HepG2 (cell line): ENCODE data around the gene PTPRD. TPM values are rescaled to one million over a fixed set of nuclear protein-coding genes. Genes with fewer than 3 reads are reported as not detected.

Experiments
- ATAC-seq: fragments of 200-7000 bp; cut with Tn5 transposase; 3 replicates; pipeline ENCODE4 v1.9.1; 2020; ENCODE audit warnings: mild to moderate bottlenecking, moderate library complexity
- BruUV-seq: library from RNA; stranded (reverse); fragments of 400-500 nt; replicated peaks from 2 replicates; lab custom pipeline; 2021; lab: Mats Ljungman, UMichigan
- CTCF ChIA-PET: fragments of 300-600 bp; formaldehyde crosslinking; extraction: SDS; loops from one replicate; lab custom pipeline; 2021; ENCODE audit warnings: low total read pairs, inconsistent platforms, low intra/inter-chr PET ratio; lab: Yijun Ruan, JAX
- POLR2A ChIA-PET: fragments of 350-600 bp; sonication (Branson Sonifier 250); formaldehyde crosslinking; loops from one replicate; lab custom pipeline; 2020; ENCODE audit warnings: antibody characterized with exemption, inconsistent platforms; lab: Yijun Ruan, JAX
- DNase-seq: peaks from one replicate; pipeline ENCODE4 v3.0.0-alpha.2; 2015; ENCODE audit warnings: low spot score
- FAIRE-seq: peaks from 3 replicates; lab custom pipeline; 2011; peaks lifted over from hg19 to GRCh38; lab: Jason Lieb, UNC
- H2AFZ ChIP-seq: one replicate; pipeline ENCODE4 v1.6.1; 2011; ENCODE audit warnings: low read length, inconsistent platforms
- H3K27ac ChIP-seq: fragments of 300-600 bp; 3 replicates; pipeline ENCODE4 v1.8.0; 2011; ENCODE audit warnings: mixed run types, mild to moderate bottlenecking, mixed read lengths, low read length, inconsistent platforms; ENCODE audit not compliant: insufficient read depth; ENCODE audit errors: extremely low read length
- H3K27me3 ChIP-seq, 2 experiments: fragments of 200-600 bp in 1 of 2; 2 replicates in 1 of 2; 3 replicates in 1 of 2; pipeline versions ENCODE4 v1.6.0 to v1.8.0; 2011; ENCODE audit warnings: low read length in 2 of 2, mild to moderate bottlenecking in 2 of 2, moderate library complexity in 2 of 2, inconsistent platforms in 1 of 2; ENCODE audit not compliant: insufficient read depth in 2 of 2, control insufficient read depth in 1 of 2
- H3K36me3 ChIP-seq, 2 experiments: fragments of 200-600 bp in 1 of 2; replicated peaks in 1 of 2; 2 replicates in 1 of 2; 3 replicates in 1 of 2; pipeline versions ENCODE4 v1.5.1 to v1.8.0; 2011; ENCODE audit warnings: low read length in 2 of 2, inconsistent platforms in 1 of 2; ENCODE audit not compliant: insufficient read depth in 2 of 2, control insufficient read depth in 1 of 2
- H3K4me1 ChIP-seq: 2 replicates; pipeline ENCODE4 v1.5.1; 2012; ENCODE audit warnings: low read length, inconsistent platforms; ENCODE audit not compliant: insufficient read depth
- H3K4me2 ChIP-seq: 2 replicates; pipeline ENCODE4 v1.6.0; 2011; ENCODE audit warnings: low read depth, low read length, inconsistent platforms
- H3K4me3 ChIP-seq, 3 experiments: fragments of 200-600 bp in 1 of 3; sonication (generic), shearing (Covaris generic) in 1 of 3; replicated peaks in 1 of 3; 2 replicates each; pipeline ENCODE4 v1.5.1; 2011 to 2016; ENCODE audit warnings: low read length in 3 of 3, inconsistent platforms in 2 of 3, low read depth in 2 of 3, mild to moderate bottlenecking in 2 of 3, control low read depth in 1 of 3, mixed read lengths in 1 of 3; ENCODE audit not compliant: insufficient read depth in 1 of 3
- H3K79me2 ChIP-seq: one replicate; pipeline ENCODE4 v1.6.1; 2011; ENCODE audit warnings: low read length, inconsistent platforms; ENCODE audit not compliant: insufficient read depth
- H3K9ac ChIP-seq: 2 replicates; pipeline ENCODE4 v1.6.0; 2011; ENCODE audit warnings: mild to moderate bottlenecking, low read depth, low read length, inconsistent platforms; ENCODE audit not compliant: insufficient read depth
- H3K9me3 ChIP-seq: 2 replicates; pipeline ENCODE4 v1.5.1; 2012; ENCODE audit warnings: mild to moderate bottlenecking, low read length
- H4K20me1 ChIP-seq: 2 replicates; pipeline ENCODE4 v1.6.0; 2011; ENCODE audit warnings: inconsistent platforms, mild to moderate bottlenecking, low read length, moderate library complexity; ENCODE audit not compliant: insufficient read depth
- GZF1 ChIP-seq: sonication (generic); formaldehyde crosslinking; IDR thresholded peaks from 2 replicates; pipeline ENCODE4 v1.5.1; 2020; ENCODE audit warnings: mild to moderate bottlenecking, missing genetic modification reagents
- HDAC1 ChIP-seq: sonication (generic); formaldehyde crosslinking; IDR thresholded peaks from 2 replicates; pipeline ENCODE4 v1.5.1; 2020; ENCODE audit warnings: mild to moderate bottlenecking, missing genetic modification reagents
- MAZ ChIP-seq, 2 experiments: sonication (generic) in 1 of 2; formaldehyde crosslinking in 1 of 2; IDR thresholded peaks; 2 replicates each; pipeline versions ENCODE4 v1.5.0 to v1.6.1; 2012 to 2020; ENCODE audit warnings: low read depth in 2 of 2, mild to moderate bottlenecking in 2 of 2, borderline replicate concordance in 1 of 2, improper control_type of control experiment in 1 of 2, low read length in 1 of 2, missing genetic modification reagents in 1 of 2, moderate library complexity in 1 of 2
- PRDM4 ChIP-seq: sonication (generic); formaldehyde crosslinking; IDR thresholded peaks from 2 replicates; pipeline ENCODE4 v1.9.0; 2021; ENCODE audit warnings: missing genetic modification reagents, borderline replicate concordance
- ZNF7 ChIP-seq: IDR thresholded peaks from 2 replicates; pipeline ENCODE4 v1.6.1; 2016; ENCODE audit warnings: missing biosample characterization, missing genetic modification reagents
- WGBS: methylation state at CpG from one replicate; pipeline ENCODE4 v1.1.6; 2017; ENCODE audit warnings: low lambda C conversion rate; 5-methylcytosine and 5-hydroxymethylcytosine counted together
- in situ Hi-C: cut with HindIII; loops from 2 replicates; pipeline ENCODE4 v1.10.0; 2017; ENCODE audit warnings: low pct_unique_long_range_greater_than_20kb; ENCODE audit not compliant: extremely low pct_ligation_motif_present
- intact Hi-C: fragments of 100-400 bp; cut with micrococcal nuclease; formaldehyde crosslinking; loops from one replicate; pipeline ENCODE4 v1.10.0; 2022; ENCODE audit not compliant: unreplicated experiment
- polyA plus RNA-seq, 8 experiments: library from polyadenylated mRNA; depleted of rRNA in 3 of 8; stranded (reverse) in 7 of 8; unstranded in 1 of 8; fragments of >200 nt; fragmentation: Illumina TruSeq in 4 of 8; extraction: Trizol in 4 of 8; gene quantifications; 2 replicates each; pipeline versions ENCODE4 v1.2.1 to v1.2.3, GENCODE V29; 2011 to 2016; ENCODE audit warnings: low read depth in 4 of 8, missing spikeins in 1 of 8, mixed read lengths in 1 of 8; ENCODE audit not compliant: insufficient read depth in 1 of 8
- total RNA-seq, 5 experiments: library from RNA; depleted of rRNA; stranded (reverse); fragments of >200 nt; fragmentation: Illumina TruSeq; extraction: Trizol; gene quantifications; 2 replicates each; pipeline ENCODE4 v1.2.3, GENCODE V29; 2016; ENCODE audit warnings: low read depth in 1 of 5
- TF ChIP-seq, protein P1 (sequence below): IDR thresholded peaks from 2 replicates; pipeline ENCODE4 v1.6.1; 2016; ENCODE audit warnings: mild to moderate bottlenecking, missing biosample characterization, missing genetic modification reagents

The PTPRD gene
- total and polyA plus RNA-seq, 2 of the 13 experiments (the other 11 are each of a cell fraction or from before 2014, with no cell fraction given), result 0.05 TPM; not detected in 1

DNA sequence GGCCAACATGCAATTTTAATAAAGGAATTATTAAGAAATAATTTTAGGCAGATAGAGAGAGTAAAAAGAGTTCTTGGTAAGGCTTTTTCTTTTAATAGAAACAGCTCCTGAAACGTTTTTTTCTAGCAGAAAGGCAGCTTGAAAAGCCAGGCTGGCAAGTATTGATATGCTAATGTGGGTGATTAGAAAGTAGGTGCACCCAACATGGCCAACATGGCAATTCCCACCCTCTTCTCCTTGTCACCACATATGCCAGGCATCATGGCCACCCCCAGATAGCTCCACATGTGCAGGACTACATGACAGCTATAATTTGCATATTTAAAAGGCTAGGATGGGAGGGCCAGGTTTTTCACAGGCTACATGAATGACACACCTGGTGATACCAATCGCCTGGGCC is 615.2 kb downstream of the PTPRD start:
- no TSS peak for BruUV-seq
- WGBS, result 6% methylated on average over 2 of the region's 2 CpGs

More for the DNA sequence above, 615.2 kb downstream of the PTPRD start:
- FAIRE-seq (no peak), ATAC-seq (no peak)
- CTCF ChIA-PET, result no interaction called here
- TF ChIP-seq, protein P1, sequence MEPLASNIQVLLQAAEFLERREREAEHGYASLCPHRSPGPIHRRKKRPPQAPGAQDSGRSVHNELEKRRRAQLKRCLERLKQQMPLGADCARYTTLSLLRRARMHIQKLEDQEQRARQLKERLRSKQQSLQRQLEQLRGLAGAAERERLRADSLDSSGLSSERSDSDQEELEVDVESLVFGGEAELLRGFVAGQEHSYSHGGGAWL (CRISPR knock-in tag), result no peak
- TF ChIP-seq PRDM4 (CRISPR knock-in tag) (no peak), MAZ (IDR thresholded peaks at IDR 0.05; ENCODE audit: borderline replicate concordance, low read depth, low read length) (no peak), MAZ (CRISPR knock-in tag; IDR thresholded peaks at IDR 0.05; ENCODE audit: low read depth) (no peak), ZNF7 (CRISPR knock-in tag) (no peak), GZF1 (CRISPR knock-in tag) (no peak), HDAC1 (no peak)
- TF ChIP-seq, all 625 proteins: peak for 0
- H3K79me2 ChIP-seq, result no peaks in the 10 kb centered on the region
- no peak overlapping the region for H3K4me2 ChIP-seq
- intact Hi-C loops, result no loop called here
- no peak overlapping the region for H3K4me3 ChIP-seq
- no peaks in the 10 kb centered on the region for H3K4me1 ChIP-seq
- H3K27me3 ChIP-seq, result no peaks in the 10 kb centered on the region
- no peak overlapping the region for H3K27ac ChIP-seq
- H4K20me1 ChIP-seq, result no peaks in the 10 kb centered on the region
- H3K9me3 ChIP-seq, result no peaks in the 10 kb centered on the region
- H3K36me3 ChIP-seq, result no peaks in the 10 kb centered on the region
- POLR2A ChIA-PET, result no interaction called here
- no peak overlapping the region for H3K9ac ChIP-seq
- DNase-seq, result no peak
- no peak overlapping the region for H2AFZ ChIP-seq
- in situ Hi-C loops, result no loop called here
